GM18499 (cell line): ENCODE data around the gene DHRS7B.

ENCODE experiments used
- ATAC-seq: cut with Tn5 transposase; IDR thresholded peaks from one replicate; pipeline ENCODE4 v1.9.1; 2021; ENCODE audit warnings: moderate number of reproducible peaks; ENCODE audit not compliant: insufficient read depth, unreplicated experiment

Gene DHRS7B

GRCh38 chr17:21146362-21147015, 19.7 kb downstream of the DHRS7B start:
- ATAC-seq, result no peak

- ATAC-seq, result no peak
Measured at GRCh38 chr17:21149621-21150020, 22.9 kb downstream of the DHRS7B start.

- ATAC-seq, result no peak
Measured at GRCh38 chr17:21152731-21153130, 26.0 kb downstream of the DHRS7B start.

GRCh38 chr17:21157586-21158370, 31.0 kb downstream of the DHRS7B start:
- ATAC-seq, result no peak

GRCh38 chr17:21160401-21160800, 33.6 kb downstream of the DHRS7B start:
- no peak for ATAC-seq

GRCh38 chr17:21161498-21162393, 35.0 kb downstream of the DHRS7B start:
- ATAC-seq, result no peak

GRCh38 chr17:21162394-21162775, 35.6 kb downstream of the DHRS7B start:
- no peak for ATAC-seq

- no peak for ATAC-seq
Measured at GRCh38 chr17:21163101-21163500, 36.3 kb downstream of the DHRS7B start.

- no peak for ATAC-seq
Measured at GRCh38 chr17:21164216-21164615, 37.5 kb downstream of the DHRS7B start.

- ATAC-seq, result no peak
Measured at GRCh38 chr17:21164620-21165019, 37.9 kb downstream of the DHRS7B start.

- no peak for ATAC-seq
Measured at GRCh38 chr17:21165922-21166594, 39.3 kb downstream of the DHRS7B start.

GRCh38 chr17:21166595-21167210, 39.9 kb downstream of the DHRS7B start:
- no peak for ATAC-seq

GRCh38 chr17:21167303-21167702, 40.5 kb downstream of the DHRS7B start:
- no peak for ATAC-seq

GRCh38 chr17:21168555-21168865, 41.7 kb downstream of the DHRS7B start:
- no peak for ATAC-seq

- no peak for ATAC-seq
Measured at GRCh38 chr17:21169496-21169895, 42.7 kb downstream of the DHRS7B start.

- no peak for ATAC-seq
Measured at GRCh38 chr17:21170809-21171208, 44.0 kb downstream of the DHRS7B start.

GRCh38 chr17:21171309-21171922, 44.7 kb downstream of the DHRS7B start:
- no peak for ATAC-seq

- ATAC-seq, result no peak
Measured at GRCh38 chr17:21171970-21172510, 45.3 kb downstream of the DHRS7B start.

GRCh38 chr17:21172846-21173245, 46.1 kb downstream of the DHRS7B start:
- ATAC-seq, result no peak
